HTERT RPE-1 (cell line): ENCODE results near the gene DEXI.
"Not testable (repeated sequence)": the region's sequence is repeated elsewhere in the genome, so short reads cannot be mapped to it uniquely, and the experiment has no call there.

Experiments
- in situ Hi-C: fragments of 300-500 bp; cut with MboI; formaldehyde crosslinking; loops from 4 replicates; pipeline ENCODE4 v1.14.3; 2020; ENCODE audit warnings: low sequenced_read_pairs

The DEXI gene

DNA sequence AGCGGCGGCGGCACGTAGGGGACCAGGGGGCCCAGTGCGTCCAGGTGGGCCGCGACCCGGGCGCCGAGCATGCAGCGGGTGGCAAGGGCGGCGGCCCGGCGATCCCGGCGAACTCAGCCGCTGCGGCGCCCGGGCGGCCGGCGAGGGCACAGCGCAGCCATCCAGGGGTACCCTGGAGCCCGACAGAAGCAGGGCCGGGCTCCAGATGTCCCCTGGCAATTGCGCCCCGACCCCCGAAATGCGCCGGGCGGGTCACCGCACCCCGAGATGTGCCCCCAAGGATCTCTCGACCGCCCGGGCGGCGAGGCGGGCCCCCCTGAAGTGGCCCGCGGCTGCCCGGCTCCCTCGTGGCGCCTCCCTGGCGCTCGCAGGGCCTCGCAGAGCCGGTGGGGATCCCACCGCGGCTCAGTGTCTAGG is 325 bp downstream of the DEXI start:
- in situ Hi-C loops, result not testable (repeated sequence)

DNA sequence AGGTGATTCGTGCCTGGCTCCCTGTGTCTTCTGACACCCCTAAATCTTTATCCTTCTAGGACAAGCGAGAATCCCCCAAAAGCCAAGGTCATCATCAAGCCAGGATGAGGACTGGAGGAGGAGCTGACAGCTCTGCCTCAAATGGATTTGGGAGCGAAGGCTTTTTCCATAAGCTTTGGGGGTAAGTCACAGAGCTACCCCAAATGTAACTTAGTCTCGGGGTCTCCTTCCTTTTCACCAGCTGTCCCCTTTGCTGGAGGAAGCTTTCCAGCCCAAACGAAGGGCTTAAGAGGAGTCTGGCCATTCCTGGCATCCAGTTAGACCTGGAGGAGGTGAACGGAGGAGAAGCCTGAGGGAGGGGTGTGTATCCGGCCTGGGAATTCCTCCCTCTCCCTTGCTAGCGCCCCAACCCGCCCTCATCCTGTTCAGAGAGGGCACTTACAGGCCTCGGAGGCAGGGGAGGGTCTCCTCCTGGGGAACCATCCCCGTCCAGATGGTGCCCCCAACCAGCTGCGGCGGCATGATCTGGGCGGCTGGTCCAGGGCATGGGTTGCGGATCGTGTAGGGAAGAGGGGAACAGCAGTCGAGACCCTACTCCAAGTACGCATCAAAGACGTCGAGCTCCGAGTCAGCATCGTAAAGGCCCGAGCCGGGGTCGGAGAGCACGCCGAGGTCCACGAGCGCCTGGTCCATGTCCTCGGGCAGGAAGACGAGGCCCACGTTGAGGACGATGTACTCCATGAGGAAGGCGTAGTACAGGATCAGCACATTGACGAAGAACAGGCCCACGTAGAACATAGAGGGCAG is 938 bp downstream of the DEXI start:
- in situ Hi-C loops, result no loop called here

DNA sequence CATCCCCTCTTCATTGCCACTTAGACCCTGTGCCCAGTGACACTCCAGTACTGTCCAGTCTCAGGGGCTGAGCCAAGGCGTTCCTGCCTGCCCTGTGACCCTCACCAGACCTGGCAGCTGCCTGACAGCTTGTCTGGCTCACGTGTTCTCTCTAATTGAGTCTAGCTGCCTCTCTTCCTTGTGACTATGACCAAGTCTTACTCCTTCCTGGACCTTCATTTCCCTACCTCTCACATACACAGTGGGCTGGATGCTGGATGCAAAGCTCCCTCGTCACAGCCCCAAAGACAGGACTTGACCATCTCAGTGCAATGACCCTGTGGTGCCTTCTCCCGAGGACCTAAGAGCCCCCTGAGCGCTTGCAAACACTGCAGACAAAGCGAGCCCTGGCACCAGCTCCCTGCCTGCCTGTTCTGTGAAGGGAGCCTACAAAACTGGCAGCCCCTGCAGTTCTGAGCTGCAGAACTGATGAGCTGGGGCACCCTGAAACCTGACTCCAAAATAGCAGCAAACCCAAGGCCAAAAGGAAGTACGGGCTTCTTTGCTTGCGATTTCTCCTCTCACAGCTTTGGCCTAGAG is 1.7 kb downstream of the DEXI start:
- in situ Hi-C loops, result no loop called here

DNA sequence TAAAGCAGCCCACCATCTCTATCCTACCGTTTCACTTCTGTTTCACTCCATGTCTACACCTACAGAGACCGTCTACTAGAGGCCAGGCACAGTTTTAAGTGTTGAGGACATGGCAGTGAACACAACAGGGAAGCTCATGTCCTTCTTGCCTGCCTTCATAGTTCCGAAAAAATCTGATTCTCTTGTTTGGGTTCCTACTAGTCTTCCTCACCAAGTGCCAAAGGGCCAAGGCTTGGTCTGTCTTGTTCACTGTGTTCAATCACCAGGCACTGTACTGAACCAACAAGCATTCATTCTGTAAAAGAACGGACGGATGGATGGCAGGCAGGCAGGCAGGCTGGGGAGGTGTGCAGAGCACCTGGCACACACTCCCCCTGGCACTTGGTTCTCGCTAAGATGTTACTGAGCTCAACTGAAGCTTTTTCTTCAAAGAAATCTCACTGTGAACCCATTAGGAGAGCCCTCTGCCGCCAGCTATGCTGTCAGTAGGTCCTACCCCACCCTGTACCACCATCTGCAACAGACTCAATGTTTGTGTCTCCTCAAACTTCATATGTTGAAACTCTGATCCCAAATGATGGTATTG is 2.5 kb downstream of the DEXI start:
- in situ Hi-C loops, result no loop called here

DNA sequence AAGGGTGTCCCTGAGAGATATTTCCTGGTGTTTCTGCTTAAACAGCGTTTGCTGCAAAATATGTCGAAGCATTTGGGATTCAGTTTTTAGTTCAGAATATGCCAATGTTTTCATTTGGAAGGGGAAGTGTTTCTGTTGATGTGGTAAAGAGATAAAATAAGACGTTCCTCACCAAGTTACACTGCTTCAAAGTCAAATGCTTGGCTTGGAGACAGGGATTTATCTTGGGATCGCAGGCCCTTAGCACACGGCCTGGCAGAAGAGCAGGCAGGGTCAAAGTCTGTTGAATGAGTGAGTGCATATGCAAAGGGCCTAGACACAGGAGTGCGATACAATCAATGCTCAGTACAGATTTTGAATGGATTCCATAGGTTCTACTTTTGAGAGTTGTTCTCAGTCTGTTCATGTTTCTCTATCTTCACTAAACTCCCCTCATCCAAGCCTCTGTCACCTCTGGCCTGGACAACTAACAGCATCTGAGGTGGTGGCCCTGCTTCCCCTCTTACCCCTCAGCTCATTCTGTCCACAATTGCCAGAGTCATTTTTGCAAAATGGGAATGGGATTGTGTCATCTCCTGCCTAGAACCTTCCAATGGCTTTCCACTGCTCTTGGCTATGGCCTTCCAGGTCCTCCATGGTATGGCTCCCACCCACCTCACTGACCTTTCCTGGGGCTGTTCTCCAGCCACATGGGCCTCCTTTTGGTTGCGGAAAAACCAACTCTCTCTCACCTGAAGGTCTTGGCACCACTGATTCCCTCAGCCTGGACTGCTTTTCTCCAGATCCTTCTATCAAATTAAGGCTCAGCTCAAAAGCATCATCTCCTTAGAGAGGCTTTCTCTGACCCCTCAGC is 3.2 kb downstream of the DEXI start:
- in situ Hi-C loops, result no loop called here

DNA sequence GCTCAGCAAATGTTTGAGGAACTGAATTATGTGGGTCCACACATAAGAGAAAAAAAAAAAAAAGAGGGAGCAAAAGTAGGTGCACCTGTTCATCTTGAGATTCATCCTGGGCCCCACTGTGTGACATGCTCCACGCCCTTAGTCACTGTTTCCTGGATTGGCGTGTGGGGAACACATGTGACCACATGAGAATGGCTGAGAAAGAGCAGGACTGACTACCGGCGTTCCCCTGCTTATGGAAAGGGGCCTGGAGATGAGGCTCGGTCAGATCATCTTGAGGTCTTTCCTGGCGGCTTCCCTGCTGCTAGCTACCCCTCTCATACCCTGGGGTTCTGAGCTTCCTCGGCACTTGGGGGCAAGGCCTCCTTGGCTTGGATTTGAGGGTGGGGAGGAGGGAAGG is 3.9 kb downstream of the DEXI start:
- in situ Hi-C loops, result no loop called here

DNA sequence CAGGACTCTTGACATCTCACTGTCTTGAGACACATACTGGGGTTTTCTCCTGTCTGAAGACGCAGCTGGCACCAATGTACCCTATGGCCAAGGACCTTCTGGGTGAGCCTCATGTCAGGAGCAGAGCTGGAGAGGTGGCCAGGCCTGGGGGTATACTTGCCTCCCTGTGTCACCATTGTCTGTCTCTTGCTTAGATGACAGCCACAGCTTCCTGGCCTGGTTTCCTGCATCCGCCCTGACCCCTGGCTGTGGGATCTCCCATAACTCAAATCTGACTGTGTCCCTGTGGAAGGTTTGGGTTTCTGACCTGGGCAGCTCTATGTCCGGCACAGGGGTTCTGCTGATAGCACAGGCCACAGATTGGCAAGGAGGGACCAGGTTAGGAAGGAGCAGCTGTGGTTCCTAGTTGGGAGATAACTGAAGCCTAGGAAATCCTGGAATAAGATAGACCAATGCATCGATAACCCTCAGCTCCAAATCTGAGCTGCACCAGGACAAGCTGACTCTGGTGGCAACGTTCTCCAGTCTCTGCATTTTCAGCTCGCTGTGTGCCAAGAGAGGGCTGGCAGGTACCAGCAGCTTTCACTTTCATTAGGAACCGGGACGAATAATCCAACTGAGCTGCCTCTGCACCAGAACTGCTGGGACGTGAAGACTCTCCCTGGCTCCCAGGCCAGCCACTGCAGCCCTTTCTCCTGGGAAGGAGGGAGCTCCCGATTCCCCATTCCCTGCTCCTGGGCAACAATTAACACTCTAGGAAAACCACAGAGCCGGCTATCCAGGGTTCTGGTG is 5.0 kb downstream of the DEXI start:
- in situ Hi-C loops, result no loop called here

DNA sequence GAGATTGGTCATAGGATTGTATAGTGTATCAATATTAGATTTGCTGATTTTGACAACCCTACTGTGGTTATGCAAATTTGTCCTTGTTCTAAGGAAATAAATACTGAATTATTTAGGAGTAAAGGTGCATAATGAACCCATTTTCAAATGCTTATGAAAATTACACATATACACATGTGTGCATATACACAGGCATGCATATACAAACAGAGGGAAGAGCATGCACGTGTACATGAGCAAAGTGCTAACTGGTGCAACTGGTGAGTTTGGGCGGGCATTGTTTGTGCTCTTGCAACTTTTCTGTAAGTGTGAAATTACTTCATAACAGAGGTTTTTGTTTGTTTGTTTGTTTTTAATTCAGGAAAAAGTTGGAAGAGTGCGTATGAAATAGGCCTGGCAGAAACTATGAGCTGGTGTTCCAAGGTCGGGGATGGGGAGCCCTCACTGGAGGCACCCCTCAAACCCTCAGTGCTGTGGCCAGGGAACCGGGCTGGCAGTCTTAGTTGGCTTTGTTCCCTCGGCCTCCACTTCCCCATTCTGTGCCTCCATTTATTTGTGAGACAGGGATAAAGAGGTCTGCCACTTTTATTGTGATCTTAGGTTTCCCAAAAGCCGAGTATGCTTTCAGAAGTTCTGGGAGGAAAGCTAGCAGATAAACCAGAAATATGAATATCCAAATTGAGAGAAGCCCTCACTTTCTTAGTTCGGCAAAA is 5.8 kb downstream of the DEXI start:
- in situ Hi-C loops, result no loop called here

DNA sequence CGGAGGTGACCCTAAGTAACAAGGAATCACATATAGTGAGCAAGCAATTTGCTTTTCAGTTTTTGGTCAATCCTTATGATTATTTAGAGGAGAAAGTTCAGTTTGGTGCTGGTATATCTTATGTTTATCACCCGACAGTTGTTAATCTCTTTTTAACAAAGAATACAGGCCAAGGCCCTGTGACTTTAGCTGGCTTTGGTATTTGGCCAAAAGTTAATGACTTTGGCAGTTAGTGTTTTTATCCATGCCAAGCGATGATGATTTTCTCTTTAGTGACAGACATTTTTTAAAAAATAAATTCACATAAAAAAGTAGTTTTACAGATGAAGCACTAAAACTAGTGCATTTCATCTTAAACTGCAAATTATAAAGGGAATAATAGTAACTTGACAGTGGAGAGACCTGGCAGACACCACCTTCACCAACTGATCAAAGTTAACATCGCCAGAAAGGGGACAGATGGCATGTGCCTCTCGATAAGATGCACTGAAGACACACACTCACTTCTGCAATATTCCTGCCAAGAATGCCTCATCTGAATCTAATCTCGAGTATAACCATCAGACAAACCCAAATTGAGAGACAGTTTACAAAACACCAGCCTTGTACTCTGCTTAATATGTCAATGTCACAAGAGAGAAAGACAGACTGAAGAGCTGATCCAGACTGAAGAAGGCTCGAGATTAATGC is 6.9 kb downstream of the DEXI start:
- in situ Hi-C loops, result no loop called here

DNA sequence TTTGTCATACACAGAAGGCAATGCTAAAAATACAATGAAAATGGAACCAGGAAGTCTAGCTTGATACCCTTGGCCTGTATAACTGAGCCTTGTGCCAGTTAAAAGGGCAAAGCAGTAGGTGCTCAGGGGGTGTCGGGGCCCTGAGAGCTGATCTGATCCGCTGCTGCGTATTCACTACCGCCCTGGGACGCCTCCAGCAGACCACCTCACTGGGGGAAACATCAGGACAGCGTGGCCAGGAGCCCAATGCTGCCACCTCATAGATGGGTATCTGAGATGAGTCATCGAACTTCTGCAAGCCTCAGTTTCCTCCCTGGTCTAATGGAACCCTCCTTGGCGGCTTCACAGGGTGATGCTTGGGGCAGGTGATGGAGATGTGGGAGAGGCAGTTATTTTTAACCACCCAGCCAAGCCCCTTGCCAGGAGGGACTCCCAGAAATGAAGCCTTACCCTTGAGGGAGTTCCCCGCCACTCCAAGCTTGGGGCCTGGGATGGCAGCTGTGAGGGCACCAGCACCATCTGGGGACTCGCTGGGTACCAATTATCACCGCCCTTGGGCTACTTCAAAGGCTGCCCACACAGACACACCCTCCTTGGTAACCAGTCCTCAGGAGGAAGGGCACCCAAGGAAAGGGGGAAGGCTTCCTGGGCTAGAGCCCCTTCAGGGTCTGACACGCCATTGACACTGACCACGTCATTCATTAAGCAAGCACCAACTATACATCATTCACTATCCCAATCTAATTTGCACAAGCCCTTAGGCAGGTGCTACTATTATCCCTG is 7.8 kb downstream of the DEXI start:
- in situ Hi-C loops, result no loop called here

DNA sequence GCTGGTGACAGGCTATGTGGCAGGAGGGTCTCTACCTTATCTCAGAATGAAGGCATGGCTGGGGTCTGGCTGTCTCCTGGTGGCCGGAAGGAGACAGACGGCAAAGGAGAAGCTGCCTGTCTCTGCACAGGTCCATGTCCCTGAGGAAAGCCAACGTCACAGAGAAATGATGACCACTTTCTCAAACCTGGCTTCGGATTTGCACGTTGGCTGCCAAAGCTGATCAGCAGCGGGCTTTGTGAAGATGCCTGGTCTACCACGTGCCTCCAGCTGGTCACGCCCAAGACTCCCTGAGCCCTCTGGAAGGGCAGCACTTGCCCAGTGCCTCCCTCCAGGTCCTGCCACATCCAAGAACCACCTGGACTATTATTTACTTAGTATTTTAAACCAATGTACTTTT is 8.4 kb downstream of the DEXI start:
- in situ Hi-C loops, result no loop called here

DNA sequence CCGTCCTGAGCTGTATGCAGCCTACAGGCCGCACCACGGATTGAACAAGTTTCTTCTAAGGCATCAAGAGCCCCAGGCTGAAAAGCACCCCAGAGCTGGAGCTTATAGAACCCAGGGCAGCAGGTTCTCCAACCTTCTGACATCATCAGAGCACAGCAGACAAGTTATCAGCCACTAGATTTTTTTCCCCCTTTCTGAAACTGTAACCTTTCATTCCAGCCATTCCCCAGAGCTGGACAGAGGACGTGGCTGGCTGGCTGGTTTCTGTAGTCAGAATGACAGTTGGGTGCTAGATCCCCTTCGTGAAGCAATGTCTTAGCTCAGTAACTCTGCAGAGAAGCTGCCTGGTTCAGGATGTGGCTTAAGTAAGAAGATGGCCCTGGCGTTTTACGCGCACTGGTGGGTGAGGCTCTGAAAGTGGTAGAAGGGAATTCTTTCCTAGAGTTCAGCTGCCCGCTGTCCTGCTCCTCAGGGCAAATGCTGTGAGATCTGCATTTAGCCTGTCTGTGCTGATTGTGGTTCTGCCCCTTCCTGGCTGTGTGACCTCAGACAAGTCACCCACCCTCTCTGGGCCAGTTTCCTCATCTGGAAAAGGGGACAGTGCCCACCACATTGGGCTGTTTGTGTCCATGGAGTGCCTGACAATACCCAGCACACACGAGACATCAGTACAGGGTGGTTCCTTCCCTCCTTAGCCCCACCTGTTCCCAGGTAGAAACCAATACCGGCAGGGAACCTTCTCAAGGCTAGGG is 9.1 kb downstream of the DEXI start:
- in situ Hi-C loops, result no loop called here

DNA sequence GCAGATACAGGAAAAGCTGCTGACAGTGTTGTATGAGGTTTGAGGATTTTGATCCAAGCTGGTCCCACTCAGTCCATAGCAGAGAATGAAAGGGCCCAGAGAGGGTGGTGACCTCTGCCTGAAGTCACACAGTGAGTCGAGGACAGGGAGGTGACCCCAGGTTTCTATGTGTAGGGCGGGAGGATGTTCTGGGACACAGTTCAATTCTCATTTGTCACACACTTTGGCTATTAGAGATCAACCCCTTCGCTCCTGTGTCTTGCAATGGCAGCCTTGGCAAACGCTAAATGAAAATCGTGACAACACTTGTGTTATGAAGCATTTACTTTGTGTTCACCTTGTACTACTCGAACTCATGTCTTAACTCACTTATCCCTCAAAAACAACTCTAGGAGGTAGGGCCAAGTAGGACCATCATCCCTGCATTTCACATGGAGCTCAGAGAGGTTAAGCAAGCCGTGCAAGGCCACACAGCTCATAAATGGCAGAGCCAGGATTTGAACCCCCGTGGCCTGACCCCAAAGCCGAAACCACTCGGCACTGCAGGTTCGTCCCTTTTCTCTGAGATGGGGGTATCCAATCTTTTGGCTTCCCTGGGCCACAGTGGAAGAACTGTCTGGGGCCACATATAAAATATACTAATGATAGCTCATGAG is 10.2 kb downstream of the DEXI start:
- in situ Hi-C loops, result no loop called here

DNA sequence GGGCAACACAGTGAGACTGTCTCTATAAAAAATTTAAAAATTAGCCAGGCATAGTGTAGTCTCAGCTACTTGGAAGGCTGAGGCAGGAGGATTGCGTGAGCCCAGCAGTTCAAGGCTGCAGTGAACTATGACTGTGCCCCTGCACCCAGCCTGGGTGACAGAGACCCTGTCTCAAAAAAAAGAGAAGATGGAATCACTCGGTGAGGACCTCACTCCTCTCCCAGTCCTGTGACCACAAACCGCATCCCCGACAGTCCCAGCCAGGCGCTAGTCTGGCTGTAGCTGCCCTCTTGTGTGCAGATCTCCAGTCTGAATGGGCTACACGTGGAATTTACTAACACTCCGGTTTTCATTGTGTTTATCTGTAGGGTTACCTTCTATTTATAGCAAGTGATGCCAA is 11.1 kb downstream of the DEXI start:
- in situ Hi-C loops, result no loop called here

DNA sequence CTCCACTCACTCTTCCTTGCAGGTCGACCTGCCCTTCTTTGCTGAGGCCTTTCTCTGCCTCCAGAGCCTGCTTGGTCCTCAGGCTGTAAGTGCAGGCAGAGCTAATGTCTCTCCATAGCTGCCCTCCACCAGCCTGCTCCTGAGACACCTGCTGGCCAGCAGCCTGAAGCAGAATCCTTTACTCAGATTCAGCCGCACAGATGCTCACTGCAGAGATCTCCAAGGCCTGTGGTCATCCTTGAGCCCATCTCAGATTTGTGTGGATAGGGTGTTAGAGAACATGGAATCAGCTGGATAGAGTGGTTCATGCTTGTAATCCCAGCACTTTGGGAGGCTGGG is 11.5 kb downstream of the DEXI start:
- in situ Hi-C loops, result no loop called here

DNA sequence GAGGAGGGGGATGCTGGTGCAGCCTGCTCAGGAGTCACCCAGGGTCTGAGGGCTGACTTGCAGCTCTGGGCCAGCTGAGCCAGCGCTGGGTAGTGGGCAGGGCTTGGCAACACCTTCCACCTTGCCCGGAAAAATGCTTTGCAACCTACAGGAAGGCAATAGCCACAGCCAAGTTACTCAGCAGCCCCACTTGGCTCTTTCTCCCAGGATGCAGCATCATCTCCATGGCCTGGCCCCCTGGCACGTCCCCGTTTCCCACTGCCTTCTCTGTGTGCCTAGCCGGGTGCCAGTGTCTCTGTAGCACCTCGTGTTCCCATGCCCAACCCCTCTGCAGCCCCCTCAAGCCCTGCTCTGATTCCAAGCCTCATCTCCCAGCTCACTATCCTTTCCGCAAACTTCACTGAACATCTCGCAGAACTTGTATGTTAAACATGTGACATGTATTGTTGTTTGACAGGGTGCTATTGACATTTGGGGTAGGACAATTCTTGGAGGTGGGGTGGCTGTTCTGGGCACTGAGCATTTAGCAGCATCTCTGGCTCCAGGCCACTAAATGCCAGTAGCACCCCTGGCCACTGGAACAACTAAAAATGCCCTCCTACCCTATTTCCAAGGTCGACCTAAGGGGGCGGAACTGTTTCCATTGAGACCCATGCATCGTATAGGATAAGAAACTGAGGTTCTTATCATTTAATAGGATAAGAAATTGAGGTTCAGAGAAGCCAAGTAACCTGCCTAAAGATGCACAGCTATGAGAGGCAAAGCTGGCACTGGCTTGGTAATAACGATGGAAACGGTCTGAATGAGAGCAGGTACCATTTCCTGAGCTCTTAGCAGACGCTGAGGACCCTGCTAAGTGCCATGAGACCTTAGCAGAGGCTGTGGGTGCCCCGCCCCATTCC is 12.2 kb downstream of the DEXI start:
- in situ Hi-C loops, result no loop called here

DNA sequence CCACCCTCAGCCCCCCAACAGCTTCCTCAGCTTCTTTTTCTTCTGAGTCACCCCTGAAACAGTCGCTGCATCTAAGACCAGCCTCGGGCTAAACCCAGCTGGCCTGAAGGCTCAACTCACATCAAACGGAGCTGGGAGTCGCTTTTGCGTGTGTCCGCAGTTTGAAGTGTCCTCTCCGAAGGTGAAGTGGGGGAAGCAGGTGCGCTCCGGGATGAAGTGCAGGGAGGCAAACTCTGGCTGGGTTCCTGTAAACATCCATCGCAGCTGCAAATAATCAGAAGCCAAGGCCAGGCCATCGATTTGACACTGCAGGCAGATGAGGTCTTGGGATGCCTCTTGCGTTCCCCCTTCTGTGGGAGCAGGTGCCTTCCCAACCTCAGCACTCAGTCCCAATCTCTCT is 13.2 kb downstream of the DEXI start:
- in situ Hi-C loops, result not testable (repeated sequence)
